NCI-H1436 (cell line): ENCODE data around the gene PAX7.
"Not testable (repeated sequence)": the region's sequence is repeated elsewhere in the genome, so short reads cannot be mapped to it uniquely, and the experiment has no call there.

Experiments
- DNase-seq: peaks from one replicate; lab custom pipeline; 2025; lab: John Stamatoyannopoulos, UW

PAX7 gene

DNA sequence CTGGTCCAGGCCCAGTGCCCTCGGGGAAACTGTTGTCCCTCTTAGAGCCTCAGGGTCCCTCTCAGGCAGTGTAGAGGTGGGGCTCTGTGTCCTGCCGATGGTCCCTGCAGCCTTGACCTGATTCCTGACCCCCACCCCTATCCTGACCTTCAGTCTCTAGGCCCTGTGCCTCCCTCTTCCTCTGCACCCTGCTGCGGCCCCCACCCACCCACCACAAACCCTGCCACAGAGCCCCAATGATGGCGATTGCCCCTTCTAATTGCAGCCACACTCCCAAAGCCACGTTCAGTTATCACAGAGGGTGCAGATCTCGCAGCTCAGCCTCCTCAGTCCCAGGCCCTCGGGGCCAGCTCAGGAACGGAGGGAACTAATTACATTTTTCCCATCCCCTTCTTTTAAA lies 99.7 kb downstream of the PAX7 start:
- DNase-seq, result no peak

DNA sequence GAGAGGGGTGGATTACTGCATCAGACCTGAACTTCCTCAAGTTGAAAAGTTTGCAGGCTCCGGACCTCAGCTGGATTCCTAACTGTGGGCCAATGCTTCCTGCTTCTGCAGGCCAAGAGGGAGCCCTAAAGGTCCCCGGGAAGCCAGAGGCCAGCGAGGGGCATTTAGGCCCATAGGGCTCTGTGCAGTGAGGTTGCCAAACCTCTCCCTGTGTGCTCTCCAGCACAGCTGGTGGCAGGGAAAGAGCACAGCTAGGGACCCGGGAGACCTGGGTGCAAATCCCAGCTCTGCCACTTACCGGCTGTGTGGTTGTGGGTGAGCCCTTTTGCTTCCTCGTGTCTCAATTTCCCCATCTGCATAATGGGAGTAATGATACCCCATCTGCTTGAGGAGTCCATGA lies 100.5 kb downstream of the PAX7 start:
- no peak for DNase-seq

DNA sequence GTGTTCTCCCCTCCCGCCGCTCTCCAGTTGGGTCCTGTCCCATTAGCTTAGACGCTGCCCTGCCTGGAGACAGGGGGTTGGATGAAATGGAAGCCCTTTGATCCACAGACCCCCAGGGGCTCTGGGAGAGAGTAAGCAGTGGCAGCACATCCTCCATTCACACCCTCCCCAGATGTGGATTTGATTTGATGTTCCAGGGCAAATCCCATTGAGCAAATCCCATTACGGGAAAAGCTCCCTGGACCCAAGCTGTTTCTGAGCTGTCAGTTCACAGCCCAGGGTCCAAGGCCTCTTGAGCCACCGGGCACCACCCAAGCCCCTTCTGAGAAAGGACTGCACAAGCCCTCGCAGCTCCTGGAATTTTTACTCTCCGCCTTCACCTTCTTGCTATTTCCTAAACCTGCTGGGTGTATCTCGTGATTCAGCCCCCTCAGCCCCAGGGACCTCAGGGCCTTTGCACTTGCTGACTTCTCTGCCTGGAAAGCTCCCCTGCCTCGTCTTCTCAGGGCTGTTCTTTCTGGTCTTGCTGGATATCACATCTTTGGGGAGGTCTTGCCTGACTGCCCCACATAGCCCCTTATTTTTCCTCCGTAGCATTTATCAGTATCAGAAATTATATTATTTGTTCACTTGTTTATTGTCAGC lies 101.1 kb downstream of the PAX7 start:
- DNase-seq, result no peak

DNA sequence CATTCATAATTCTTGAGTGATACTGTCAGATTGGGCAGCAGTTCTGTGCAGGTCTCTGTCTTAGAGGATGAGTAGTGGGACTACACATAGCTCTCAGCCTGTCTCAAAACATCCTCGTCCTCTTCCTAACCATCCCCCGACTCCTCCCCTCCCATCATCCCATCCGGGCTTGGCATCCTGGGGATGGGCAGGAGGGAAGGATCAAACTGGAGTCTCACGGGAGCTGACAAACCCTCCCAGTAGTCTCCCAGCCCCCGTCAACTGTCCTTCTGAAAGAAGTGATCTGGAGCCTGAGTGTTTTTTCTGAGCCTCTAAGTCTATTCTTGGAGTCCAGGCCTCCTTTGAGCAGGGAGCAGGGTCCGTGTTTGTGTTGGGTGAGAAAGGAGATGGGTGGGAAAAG lies 102.0 kb downstream of the PAX7 start:
- no peak for DNase-seq

DNA sequence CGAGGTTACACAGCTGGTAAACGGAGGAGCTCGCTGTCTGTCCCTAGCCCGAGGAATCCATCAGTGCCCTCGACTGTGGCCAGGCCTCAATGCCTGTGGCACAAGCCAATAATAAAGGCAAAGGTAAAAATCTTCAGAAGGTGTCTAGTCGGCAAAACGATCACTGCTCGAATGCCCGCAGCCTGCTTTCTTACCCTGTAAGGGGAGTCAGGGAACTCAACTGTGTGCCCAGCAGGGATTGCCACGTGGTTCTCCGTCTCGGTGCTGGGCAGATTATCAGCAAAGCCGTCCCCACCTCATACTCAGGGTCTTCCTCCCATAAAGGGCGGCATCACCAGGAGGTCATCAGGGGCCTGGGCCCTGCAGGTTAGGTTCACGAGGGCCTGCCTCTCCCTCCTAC lies 103.4 kb downstream of the PAX7 start:
- no peak for DNase-seq

DNA sequence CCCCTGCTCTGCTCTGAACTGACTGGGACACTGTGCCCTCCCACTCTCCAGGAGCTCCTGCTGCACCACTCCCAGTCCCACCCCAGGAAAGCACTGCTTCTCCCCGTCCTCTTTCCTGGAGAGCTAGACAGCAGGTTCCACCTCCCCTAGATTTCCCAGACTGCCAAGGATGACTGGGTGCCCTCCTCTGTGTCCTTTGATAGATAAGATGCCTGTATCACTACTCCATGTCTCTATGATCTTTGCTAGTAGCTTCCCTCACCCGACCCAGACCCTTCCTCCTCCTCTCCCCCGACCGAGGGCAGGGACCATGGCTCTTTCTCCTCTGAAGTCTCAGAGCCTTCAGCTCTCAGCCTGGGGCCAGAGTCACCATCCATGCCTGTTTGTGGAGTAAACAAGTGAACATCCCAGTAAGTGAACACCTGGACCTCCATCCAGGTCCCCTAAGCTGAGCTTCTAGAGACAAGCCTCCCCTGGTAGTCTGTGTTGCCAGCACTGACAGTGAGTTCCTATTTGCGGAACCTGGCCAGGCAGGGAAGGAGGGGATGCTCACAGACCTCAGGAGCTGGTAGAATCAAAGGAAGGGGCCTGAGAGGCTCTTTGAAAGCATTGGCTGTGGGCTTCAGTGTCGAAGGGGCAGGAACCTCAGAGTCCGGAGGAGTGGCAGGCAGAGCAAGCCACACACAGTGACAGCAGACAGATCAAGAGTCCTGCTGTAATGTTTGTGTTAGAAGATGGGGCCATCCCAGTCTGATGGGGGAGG lies 104.0 kb downstream of the PAX7 start:
- no peak for DNase-seq

DNA sequence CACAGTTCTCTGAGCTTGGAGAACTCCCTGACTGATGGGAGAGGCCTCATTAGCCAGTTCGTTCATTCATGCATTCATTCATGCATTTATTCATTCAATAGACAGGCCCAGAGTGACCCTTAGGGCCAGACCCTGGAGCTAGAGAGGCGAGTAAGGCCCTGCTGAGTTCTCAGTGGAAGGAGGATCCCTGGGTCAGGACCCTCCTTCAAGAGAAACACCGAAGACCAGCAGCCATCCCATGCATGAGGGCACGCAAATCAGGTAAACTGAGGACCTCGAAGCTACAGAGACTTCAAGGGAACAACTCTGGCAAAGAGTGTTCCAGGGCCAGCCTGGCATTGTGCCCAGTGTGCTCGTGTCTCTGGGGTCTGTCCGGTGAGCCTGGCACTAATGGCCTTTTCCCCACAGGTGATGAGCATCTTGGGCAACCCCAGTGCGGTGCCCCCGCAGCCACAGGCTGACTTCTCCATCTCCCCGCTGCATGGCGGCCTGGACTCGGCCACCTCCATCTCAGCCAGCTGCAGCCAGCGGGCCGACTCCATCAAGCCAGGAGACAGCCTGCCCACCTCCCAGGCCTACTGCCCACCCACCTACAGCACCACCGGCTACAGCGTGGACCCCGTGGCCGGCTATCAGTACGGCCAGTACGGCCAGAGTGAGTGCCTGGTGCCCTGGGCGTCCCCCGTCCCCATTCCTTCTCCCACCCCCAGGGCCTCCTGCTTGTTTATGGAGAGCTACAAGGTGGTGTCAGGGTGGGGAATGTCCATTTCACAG lies 104.8 kb downstream of the PAX7 start:
- DNase-seq, result no peak

DNA sequence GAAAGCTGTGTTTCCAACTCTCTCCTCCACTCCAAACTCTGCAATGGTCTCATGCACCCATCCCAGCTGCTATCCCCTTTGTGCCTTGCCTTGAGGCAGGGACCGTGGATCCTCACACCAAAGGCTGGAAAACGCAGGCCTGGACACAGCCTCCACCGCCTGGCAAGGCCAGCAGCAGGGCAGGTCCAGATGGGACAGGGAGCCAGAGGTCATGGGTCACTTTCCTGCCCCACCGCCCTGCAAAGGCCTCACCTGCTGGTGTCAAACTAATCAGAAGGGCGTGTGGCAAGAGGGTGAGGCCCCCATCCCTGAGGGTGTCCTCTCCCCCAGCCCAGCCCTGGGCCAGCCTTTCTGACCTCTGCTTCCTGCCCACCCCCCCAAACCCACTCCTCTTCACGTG lies 106.3 kb downstream of the PAX7 start:
- no peak for DNase-seq

DNA sequence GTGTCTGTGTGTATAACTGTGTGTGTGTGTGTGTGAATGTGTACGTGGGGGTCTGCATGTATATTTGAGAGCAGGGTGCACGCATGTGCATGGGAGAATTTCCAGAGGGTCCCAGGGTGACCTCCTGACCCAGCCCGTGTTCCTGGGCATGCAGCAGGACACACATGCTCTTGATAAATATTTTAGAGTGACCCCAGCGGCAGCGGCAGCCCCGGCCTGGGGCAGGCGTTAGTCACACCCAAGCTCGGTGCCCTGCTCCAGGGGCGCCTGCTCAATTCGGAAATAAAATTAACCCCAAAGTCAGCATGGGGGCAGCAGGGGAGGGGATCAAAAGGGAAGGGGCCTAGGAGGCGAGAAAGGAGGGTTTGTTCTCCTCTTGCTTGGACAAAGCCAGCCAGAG lies 107.5 kb downstream of the PAX7 start:
- no peak for DNase-seq

DNA sequence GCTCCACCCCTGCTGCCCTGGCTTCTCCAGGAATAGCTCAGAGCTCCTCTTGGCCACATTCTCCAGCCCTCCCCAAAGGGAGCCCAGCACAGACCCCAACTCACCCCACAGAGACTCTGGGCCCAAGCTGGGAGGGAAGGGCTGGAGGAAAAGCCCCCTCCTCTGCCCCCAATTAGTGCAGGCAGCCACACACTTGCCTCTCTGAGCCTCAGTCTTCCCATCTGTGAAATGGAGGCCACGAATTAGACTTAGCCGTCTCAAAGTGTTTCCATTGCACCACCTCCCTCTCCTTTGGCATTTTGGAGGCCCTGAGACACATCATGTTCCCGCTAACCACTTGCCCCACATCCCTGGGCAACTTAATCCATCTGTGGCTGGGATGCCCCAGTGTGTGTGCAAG lies 108.0 kb downstream of the PAX7 start:
- no peak for DNase-seq

DNA sequence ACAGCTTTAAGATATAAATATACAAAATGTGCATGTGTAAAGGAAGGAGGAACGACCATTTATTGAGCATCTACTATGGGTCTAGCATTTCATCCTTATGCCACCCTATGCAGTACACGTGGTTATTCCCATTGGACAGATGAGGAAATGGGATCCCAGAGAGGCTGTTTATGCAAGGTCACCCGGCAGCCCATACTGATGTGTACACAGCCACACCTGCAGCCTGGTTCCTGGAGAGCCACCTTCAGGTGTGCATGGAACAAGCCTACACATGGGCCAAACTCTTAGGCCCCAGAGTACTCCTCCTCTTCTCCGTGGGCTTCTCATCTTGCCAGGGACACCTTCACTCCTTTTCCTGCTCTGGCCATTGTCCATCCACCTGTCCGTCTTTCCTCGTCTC lies 108.8 kb downstream of the PAX7 start:
- no peak for DNase-seq

DNA sequence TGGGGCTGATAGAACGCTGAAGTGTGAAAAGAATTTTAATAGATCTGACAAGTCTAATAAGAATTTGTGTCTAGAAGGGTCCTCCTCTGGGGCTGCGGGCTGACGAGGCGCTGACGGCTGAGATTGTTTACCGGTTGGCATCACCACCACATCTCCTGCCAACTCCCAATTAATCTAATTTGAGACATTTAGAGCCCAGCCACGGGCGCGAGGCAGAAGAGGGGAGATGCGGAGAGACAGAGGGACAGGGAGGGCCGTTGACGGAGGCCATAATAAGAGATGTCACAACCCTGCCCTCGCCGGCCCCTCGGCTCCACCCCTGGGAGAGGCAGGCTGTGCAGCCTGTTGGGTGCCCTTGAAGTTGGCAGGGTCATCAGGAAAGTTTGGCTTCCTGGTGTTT lies 109.3 kb downstream of the PAX7 start:
- DNase-seq, result no peak

DNA sequence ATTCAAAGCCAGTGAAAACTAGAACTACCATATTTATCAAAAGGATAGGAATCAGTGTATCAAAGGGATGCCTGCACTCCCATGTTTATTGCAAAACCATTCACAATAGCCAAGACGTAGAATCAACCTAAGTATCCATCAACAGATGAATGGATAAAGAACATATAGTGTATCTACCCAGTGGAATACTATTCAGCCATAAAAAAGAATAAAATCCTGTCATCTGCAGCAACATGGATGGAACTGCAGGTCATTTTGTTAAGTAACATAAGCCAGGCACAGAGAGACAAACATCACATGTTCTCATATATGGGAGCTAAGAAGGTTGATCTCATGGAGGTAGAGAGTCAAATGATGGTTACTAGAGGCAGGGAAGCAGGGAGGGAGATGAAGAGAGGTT lies 110.0 kb downstream of the PAX7 start:
- no peak for DNase-seq

DNA sequence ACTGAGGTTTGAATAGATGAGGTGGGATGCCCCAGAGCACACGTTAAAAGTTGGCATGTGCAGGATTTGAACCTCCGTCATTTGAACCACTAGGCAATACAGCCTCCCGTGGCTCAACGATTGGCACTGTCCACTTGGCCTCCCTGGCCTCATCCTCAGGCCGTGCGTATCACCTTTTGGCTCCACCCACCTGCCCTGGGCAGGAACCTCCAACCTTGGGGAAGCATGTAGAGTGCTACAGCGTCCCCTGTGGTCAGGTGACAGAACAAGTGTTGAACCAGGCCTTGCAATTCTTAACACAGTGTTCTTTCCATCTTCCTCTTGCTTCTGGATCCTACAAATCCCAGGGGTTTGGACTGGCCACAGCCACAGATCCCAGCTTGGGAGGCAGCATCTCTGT lies 112.6 kb downstream of the PAX7 start:
- DNase-seq, result no peak

DNA sequence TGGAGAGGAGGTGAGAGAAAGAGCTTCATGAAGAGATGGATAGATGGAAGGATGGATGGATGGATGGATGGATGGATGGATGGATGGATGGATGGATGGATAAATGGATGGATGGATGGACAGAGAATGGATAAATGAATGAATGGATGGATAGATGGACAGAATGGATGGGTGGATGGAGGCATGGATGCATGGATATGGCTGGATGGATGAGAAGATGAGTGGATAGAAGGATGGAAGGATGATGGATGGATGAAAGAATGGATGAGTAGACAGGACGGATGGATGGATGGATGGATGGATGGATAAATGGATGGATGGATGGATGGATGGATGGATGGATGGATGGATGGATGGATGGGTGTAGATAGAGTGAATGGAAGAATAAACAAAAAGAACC lies 113.7 kb downstream of the PAX7 start:
- not testable (repeated sequence) for DNase-seq

DNA sequence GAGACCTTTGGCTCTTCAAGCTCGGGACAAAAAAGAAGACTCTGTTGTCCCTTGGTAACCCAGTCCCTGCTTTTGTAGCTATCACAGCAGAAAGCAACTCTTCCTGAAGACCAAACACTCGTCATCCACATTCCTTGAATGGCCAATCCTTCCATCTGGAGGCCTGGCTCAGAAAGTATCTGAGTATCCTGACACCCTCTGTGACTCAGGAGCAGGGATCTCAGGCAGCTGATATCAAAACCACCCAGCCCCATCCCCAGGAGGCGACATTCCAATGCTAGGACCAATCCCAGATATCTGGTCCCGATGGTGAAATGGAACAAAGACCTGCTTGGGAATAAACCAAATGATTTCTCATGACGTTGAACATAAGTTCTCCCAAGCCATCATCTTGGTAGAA lies 116.3 kb downstream of the PAX7 start:
- no peak for DNase-seq

DNA sequence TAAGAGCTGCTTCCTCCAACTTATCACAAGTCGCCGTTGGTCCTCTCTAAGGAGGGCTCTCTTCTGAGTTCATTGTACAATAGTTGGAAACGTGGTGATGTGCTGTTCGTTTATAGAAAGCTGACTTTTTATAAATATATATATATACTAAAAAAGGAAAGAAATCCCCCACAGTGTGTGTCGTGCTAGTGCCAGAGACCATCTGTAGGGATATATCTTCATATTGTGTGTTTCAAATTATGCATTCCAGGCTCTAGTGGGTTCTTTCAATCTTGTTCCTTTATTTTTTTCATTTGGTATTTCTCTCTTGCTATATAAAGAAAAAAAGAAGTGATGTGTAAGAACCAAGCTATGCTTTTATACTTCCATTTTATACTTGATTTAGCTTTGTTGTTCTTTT lies 117.0 kb downstream of the PAX7 start:
- no peak for DNase-seq

DNA sequence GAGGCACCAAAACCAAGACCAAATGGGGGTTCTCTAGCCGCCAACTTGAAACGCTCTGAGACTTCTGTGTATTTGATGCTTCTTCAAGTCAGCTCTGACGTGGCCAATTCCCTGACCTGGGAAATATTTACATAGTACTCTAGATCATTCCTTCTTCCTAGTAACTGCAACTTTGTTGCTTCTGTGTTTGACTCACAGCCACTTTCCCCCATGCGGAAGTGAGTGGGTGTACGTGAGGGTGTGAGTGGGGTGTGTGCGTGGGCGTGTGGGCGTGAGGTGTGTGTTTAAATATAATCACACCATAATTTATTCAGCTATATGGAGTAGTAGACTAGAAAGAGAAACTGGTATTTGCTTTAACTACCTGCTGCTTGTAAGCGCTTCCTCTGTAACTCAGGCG lies 117.8 kb downstream of the PAX7 start:
- no peak for DNase-seq

DNA sequence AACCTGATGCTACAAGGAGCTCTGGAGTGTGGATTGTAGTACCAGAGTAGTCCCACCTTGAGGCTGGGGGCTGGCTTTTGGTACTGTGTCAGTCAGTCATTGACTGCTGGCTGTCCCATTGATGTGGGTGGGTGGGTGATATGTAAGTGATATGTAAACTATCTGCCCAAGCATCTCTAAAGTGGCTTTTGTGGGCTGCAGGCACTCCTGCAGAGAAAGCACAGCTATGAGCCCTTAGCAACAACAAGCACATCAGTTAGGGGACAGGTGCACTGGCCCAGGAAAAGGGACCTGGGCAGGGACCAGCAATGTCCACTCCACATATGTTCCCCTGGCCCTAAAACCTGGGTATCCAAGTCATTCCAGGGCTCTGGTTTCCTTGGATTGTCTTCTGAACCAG lies 118.9 kb downstream of the PAX7 start:
- no peak for DNase-seq

DNA sequence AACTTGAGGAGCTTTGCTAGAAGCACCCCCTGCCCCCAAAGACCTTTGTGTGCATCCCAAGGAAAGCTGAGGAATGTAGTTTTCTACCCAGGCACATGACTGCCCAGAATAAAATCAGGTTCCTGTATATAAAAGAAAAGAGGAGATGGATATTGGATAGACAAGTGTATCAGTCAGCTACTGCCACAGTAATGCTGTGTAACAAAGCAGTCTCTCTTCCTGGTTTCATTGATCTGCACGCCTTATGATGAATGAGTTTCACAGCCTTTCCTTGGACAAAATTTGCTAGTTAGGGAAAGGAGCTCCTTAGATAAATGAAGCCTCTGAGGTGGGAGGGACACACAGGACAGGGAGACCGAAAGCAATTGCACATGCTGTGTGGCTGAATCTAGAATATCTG lies 120.0 kb downstream of the PAX7 start:
- no peak for DNase-seq

DNA sequence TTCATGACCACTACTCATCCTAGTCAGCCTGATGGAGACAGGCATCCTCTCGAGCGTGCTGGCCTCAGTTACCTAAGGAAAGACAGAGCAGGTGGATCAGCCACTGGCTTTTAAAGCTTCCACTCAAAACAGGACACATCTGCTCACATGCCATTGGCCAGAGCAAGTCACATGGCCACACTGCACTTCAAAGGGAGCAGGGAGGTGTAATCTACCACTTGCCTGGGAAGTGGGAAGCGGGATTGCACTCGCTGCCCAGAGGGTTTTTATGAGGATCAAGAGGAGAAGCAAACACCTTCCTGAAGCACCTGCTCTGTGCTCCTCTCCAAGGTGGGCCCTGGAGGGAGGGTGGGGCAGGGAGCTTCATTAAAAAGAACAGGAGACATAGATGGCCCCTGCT lies 120.8 kb downstream of the PAX7 start:
- no peak for DNase-seq

DNA sequence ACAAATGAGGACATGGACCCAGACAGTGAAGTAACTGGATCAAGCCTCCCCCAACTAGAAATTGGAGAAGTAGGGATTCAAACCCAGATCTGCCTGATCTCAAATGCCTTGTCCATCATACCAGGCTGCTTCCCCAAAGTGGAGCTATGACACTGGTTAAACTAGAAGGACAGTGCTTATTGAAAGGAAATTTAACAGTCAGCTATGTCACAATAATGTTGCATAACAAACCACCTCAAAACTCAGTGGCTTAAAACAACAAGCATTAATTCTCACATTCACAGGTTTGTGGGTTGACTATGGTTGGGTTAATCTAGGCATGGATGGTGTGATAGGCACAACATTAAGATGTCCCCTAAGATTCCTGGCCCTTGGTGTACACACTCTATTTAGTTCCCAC lies 121.8 kb downstream of the PAX7 start:
- DNase-seq, result no peak

DNA sequence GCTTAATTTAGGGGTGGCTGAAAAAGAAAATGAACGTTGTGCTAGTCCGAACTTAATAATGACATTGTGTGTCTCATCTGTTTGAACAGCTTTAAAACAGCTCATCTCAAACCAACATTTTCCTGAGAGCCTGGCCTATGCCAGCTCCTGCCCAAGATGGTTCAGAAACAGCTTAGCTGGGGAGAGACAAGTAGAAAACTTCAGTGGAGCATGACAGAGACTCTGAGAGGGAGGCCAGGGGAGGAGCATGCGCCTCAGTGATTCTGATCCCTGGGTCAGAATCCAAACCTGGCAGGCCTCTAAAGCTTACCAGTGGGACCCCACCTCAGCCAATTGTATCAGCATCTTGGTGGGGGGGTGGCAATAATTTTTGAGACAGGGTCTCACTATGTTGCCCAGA lies 129.5 kb downstream of the PAX7 start:
- DNase-seq, result no peak
